22Rv1 (cell line): ENCODE data around the gene MGAT3.

Source experiments
- ZFX ChIP-seq: fragments of 450-650 bp; IDR thresholded peaks from 2 replicates; pipeline ENCODE4 v1.6.1; 2017; ENCODE audit warnings: antibody characterized with exemption, borderline replicate concordance
- TF ChIP-seq, protein P1 (sequence below): fragments of 450-650 bp; IDR thresholded peaks from 2 replicates; pipeline ENCODE4 v1.5.1; 2017; ENCODE audit warnings: mild to moderate bottlenecking

DNA sequence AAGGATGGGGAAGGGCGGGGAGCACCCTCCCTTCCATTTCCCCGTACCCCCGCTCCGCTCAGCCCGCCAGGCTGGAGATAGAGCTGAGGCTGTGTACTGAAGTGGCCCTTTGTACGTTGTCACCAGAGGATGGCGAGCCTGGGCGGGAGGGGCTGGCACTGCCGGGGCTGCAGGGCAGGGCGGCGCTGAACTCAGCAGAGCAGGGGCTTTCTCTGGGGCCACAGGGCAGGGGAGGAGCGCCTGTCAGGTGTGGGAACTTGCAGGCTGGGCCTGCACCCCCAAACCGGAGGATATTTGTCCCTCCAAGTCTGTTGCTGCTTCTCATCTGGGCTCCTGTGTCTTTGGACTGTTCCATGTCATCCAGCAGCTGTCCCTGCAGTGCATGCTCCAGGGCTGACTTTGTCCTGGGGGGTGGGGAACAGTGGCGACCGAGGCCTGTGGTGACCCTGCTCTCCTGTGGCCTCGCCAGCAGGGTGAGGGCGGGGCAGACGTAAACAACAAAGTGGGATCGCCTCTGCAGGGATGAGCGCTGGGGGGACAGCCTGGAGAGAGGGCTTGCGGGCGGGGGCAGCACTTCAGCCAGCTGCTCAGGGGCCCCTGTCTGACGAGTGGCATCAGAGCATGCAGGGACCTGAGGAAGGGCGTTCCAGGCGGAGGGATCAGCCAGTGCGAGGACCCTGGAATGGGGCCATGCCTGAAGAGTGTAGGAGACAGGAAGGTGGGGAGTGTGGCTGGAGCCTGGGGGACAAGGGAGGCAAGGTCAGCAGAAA is 13.1 kb downstream of the MGAT3 start:
- TF ChIP-seq, protein P1, sequence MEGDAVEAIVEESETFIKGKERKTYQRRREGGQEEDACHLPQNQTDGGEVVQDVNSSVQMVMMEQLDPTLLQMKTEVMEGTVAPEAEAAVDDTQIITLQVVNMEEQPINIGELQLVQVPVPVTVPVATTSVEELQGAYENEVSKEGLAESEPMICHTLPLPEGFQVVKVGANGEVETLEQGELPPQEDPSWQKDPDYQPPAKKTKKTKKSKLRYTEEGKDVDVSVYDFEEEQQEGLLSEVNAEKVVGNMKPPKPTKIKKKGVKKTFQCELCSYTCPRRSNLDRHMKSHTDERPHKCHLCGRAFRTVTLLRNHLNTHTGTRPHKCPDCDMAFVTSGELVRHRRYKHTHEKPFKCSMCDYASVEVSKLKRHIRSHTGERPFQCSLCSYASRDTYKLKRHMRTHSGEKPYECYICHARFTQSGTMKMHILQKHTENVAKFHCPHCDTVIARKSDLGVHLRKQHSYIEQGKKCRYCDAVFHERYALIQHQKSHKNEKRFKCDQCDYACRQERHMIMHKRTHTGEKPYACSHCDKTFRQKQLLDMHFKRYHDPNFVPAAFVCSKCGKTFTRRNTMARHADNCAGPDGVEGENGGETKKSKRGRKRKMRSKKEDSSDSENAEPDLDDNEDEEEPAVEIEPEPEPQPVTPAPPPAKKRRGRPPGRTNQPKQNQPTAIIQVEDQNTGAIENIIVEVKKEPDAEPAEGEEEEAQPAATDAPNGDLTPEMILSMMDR: no peak
- no peak for TF ChIP-seq ZFX
